Measurements from ENCODE around the gene ABCA7.

Gene ABCA7

GRCh38 chr19:1002600-1002999 is 37.3 kb upstream of the ABCA7 start:
- DNase-seq (ENCODE audit: low spot score): no peak

- no peak for DNase-seq (ENCODE audit: low spot score)
Measured at GRCh38 chr19:1003283-1003682, 36.6 kb upstream of the ABCA7 start.

- DNase-seq (ENCODE audit: low spot score): no peak
Measured at GRCh38 chr19:1004204-1004802, 35.6 kb upstream of the ABCA7 start.

DNA sequence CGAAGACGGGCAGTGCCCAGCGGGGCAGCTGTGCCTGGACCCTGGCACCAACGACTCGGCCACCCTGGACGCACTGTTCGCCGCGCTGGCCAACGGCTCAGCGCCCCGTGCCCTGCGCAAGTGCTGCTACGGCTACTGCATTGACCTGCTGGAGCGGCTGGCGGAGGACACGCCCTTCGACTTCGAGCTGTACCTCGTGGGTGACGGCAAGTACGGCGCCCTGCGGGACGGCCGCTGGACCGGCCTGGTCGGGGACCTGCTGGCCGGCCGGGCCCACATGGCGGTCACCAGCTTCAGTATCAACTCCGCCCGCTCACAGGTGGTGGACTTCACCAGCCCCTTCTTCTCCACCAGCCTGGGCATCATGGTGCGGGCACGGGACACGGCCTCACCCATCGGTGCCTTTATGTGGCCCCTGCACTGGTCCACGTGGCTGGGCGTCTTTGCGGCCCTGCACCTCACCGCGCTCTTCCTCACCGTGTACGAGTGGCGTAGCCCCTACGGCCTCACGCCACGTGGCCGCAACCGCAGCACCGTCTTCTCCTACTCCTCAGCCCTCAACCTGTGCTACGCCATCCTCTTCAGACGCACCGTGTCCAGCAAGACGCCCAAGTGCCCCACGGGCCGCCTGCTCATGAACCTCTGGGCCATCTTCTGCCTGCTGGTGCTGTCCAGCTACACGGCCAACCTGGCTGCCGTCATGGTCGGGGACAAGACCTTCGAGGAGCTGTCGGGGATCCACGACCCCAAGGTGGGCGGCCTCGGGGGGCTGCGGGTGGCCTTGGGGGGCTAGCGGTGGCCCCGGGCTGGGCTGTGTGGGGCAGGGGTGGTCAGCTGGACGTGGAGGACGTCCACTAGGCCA is 34.9 kb upstream of the ABCA7 start:
- DNase-seq (ENCODE audit: low spot score): no peak

DNA sequence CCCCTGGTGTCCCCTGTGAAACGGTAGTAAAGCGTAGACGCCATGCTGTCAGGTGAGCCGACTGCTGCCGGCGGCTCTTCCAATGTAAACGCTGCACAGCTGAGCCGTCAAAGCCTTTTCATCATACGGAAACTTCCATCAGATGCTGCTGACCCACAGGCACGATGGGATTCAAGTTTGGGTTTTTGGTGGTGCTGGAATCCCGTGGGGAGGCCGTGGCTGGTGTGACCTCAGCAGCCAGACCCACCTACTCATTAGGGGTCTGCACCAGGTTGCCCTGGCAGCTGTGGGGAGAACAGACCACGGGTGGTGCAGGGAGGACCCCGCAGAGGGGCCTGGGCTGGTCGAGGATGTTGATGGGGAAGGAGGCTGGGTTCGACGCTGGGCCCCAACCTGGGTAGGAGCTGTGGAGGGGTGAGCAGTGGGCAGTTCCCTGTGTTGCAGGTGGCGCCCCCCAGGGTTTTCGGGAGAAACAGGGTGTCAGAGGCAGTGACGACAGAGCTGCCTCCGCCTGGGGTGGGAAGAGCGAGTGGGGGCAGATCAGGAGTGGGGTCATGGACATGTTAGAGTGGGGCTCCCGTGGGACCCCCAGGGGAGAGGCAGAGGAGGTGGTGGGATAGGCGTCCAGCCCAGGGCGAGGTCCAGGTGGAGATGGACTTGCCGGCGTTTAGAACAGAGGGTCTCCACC is 33.1 kb upstream of the ABCA7 start:
- DNase-seq (ENCODE audit: low spot score): no peak

GRCh38 chr19:1007399-1008251 is 32.3 kb upstream of the ABCA7 start:
- no peak for DNase-seq (ENCODE audit: low spot score)

DNA sequence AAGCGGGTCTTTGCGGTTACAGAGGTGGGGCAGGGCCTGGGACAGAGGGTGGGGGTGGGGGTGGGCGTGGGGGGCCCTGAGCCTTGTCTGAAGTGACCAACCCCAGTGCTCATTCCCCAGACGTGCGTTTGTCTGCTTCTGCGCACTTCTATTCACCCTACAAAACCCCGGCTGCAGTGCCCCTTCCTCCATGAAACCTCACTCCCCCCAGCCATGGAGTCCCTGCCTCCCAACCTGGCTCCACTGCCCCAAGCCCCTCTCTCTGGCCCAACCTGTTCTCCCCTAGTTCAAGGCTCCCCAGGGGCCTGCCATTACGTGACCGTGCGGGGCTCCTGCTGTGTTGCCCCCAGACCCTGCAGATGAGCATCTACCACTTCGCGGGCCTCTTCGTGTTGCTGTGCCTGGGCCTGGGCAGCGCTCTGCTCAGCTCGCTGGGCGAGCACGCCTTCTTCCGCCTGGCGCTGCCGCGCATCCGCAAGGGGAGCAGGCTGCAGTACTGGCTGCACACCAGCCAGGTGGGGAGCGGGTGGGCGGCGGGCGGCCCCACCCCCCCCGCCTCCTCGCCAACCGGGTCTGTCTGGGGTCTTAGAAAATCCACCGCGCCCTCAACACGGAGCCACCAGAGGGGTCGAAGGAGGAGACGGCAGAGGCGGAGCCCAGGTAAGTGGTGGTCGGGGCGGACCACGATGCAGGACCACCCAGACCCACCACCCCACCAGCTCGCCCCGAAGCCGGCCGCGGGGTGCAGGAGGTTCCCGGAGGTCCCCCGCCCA is 31.5 kb upstream of the ABCA7 start:
- no peak for DNase-seq (ENCODE audit: low spot score)

DNA sequence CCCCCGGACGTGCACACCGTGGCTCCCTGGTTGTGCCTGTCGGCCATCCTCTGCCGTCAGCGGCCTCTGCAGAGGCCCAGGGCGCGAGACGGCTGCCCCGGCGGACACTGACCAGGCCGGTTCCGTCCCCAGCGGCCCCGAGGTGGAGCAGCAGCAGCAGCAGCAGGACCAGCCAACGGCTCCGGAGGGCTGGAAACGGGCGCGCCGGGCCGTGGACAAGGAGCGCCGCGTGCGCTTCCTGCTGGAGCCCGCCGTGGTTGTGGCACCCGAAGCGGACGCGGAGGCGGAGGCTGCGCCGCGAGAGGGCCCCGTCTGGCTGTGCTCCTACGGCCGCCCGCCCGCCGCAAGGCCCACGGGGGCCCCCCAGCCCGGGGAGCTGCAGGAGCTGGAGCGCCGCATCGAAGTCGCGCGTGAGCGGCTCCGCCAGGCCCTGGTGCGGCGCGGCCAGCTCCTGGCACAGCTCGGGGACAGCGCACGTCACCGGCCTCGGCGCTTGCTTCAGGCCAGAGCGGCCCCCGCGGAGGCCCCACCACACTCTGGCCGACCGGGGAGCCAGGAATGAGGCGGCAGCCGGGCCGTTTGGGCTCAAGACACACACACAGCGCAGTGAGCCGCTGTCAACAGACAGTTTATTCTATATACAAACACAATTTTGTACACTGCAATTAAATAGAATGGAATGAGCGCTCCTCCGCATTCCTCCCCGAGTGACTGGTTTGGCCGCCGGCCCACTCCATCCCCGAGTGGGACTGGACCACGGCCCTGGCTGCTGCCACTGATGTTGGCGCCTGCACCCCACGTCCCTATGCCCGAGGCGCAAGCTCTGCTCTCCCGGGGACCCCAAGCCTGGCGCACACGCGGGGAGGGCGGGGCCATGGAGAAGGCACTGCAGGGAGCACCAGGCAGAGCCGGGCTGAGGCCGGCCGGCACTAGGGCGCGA is 30.6 kb upstream of the ABCA7 start:
- DNase-seq (ENCODE audit: low spot score): no peak

- DNase-seq (ENCODE audit: low spot score): no peak
Measured at GRCh38 chr19:1009981-1010538, 29.8 kb upstream of the ABCA7 start.

GRCh38 chr19:1010586-1011510 is 29.1 kb upstream of the ABCA7 start:
- no peak for DNase-seq (ENCODE audit: low spot score)

- no peak for DNase-seq (ENCODE audit: low spot score)
Measured at GRCh38 chr19:1011831-1012333, 28.0 kb upstream of the ABCA7 start.

DNA sequence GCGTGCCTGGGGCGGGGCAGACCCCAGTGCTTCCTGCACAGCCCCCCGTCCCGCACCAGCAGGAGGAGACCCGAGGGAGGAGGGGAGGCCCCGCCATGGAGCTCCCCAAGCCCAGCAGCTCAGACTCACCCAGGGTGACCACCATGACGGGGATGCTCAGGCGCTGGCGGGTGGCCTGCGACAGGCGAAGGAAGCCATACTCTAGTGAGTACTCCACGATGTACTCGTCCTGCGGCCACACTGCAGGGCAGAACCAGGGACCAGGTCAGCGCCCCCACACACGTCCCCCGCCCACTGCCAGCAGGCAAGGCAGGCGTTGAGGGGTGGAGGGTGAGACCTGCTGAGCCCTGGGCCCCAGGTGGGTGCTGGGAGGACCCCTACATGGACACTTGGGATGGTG is 27.6 kb upstream of the ABCA7 start:
- DNase-seq (ENCODE audit: low spot score): no peak

DNA sequence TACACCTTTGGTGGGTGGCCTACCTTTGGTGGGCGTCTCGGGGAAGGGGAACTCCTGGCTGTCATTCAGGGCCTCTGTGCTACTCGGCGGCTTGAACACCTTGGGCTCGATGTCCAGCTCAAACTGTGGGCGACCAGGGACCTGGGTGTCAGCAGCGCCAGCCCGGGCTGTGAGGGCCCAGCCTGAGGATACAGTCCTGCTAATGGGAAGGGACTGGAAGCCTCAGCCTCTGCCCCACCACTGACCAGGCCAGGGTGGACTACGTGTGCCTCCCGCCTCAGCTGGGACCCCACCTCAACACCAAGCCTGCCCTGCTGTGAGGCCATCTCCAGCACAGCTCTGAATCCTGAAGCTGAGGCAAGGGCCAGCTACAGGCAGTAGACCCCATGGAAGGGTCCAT is 26.7 kb upstream of the ABCA7 start:
- DNase-seq (ENCODE audit: low spot score): no peak

GRCh38 chr19:1014161-1015060 is 25.5 kb upstream of the ABCA7 start:
- no peak for DNase-seq (ENCODE audit: low spot score)

DNA sequence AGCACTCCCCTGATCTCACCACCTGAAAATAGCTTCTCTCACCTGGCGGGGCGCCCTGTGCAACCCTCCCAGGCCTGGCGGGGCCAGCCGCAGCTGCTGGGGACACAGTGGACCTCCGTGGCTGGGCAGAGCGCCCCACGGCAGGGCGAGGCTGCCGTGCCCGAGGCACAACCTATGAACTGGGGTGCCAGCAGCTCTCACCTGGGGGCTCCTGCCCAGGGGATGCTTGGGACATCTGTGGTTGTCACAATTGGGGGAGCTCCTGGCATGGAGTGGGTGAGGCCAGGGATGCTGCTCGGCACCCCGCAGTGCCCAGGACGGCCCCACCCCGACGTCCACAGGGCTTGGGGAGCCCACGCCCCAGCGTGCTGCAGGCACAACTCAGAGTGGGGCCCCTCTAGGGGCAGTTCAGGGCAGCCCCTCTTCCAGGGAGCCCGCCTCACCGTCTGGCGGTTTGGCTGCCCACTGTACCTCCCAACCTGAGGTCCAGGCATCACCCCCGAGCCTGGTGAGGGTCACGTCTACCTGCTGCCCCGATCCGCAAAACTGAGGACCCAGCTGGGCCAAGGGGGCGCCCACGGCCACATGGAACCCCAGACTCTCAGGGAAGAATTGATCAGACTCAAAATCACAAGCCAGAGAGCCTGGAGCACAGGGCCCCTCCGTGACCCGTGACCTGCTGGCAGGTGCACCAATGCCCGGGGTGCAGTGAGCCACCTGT is 24.7 kb upstream of the ABCA7 start:
- no peak for DNase-seq (ENCODE audit: low spot score)

GRCh38 chr19:1015782-1016646 is 23.9 kb upstream of the ABCA7 start:
- no peak for DNase-seq (ENCODE audit: low spot score)

Data from cerebellar cortex (tissue), 1 donor.